ENCODE results near the gene TRIM45.

The TRIM45 gene

DNA sequence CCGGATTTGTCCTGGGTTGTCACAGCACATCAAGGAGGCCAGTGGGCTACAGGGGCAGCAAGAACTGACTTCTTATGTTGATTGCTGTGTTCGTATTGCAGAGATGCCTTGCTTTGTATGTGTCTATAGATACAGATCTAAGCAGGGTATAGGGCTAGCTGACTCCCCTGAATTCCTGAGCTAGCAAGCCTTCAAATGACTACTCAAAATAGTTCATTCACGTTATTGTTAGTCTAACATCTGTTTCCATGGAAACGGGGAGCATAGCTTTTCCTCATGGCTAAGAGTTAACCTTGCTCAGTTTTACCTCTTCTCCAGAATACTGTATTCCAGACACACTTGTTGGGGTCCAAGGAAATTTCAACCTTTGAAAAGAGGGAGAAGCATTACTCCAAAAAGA lies 24.1 kb downstream of the TRIM45 start:
- no peak for DNase-seq

GRCh38 chr1:117096951-117097408 lies 24.6 kb downstream of the TRIM45 start:
- DNase-seq: no peak

- DNase-seq: no peak
Measured at GRCh38 chr1:117094841-117095604, 26.5 kb downstream of the TRIM45 start.

DNA sequence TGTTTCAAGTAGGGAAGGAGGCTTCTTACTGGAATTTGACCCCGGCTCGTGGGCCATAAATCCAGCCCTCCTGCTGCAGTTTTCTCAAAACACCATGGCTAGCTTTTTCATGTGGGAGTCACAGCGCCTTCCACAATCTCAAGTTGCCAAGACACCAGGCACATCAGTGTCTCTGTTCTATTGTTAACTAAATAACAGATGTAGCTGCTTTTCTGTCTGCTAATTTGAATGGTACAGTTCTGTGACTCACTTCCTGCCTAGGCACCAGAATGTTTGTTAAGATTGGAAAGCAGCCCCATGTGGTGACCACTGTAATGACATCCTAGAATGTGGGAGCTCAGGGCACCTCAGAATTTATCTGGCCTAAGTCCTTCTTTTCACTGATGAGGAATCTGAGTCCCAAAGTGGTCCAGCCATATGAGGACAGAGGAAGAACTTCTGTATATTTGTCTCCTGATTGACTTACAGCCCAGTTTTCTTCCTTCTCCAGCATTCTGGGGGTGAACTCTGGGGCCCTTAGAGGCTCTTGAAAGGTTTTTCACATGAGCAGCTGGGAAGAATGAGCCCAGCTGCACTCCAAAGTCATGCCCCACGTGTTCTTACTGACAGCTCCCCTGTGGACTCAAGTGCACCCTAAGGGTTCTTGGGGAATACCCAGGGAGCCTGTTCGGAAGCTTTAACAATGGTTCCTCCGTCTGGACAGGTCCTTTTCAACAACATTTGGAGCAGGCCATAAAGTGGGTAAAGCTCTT lies 27.5 kb downstream of the TRIM45 start:
- DNase-seq: peak in 1 of 2 donors; percentile 10

GRCh38 chr1:117093091-117093534 lies 28.4 kb downstream of the TRIM45 start:
- no peak for DNase-seq

DNA sequence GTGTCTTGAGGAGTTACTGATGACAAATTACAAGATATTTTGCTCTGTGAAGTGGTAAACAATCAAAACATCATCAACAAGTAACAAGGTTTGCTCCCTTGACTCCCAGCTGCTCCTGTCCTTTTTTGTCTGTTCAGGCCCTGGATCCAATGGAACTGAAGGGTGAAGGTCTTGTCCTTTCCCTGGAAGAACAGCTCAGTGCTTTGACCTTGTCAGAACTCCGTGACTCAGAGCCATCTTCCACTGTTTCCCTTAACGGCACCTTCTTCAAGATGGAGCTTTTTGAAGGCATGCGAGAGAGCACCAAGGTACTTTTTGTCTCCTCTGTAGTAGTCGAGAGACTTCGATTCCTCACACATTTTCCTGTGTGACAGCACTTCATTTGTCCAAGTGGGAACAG lies 29.0 kb downstream of the TRIM45 start:
- DNase-seq: no peak

- DNase-seq: no peak
Measured at GRCh38 chr1:117089996-117090395, 31.6 kb downstream of the TRIM45 start.

DNA sequence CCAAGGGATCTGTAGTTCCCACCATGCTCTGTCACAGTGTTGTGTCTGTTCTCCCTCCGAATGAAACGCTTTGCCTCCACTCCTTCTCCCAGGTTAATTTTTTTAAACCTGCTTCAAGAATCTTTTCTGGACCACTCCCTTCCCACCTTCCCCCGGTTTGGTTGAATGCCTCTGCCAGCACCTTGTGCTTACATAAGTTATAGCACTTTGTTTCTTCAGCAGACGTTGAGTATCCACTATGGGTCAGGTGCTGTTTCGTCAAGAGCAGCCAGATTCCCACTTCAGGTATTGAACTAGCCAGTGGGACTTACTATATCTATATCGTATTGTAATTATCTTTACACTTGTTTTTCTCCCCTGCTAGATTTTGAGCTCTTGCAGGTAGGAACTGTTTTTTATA lies 33.9 kb downstream of the TRIM45 start:
- DNase-seq: no peak

DNA sequence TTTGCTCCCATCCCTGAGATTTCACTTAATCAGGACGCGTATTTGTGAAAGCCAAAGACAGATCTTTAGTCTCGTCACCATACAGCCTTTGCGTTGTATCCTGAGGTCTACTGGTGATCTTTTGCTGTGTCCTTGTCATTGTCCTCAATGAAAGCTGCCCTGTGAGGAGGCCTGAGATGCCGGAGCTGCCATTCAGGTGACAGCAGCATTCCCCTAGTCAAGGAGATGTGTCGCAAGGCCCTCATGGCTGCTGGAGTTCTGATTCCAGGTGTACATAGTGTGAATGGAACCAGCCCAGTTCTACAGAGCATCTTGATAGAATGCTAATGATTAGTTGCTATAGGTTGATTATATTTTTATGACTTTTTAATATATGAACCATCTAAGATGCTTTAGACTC lies 37.3 kb downstream of the TRIM45 start:
- DNase-seq: no peak

DNA sequence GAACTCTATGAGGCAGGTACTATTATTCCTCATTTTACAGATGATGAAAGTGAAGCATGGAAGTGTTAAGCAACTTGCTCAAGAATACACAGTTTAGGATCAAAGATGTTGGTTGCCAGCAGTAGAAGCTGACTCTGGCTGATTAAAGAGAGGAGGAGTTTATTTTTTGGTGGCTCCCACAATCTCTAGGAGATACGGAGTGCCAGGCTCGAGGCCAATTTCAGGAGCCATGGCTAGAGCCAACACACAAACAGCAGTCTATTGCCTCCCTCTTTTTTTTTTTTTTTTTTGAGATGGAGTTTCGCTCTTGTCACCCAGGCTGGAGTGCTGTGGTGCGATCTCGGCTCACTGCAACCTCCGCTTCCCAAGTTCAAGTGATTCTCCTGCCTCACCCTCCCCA lies 41.8 kb downstream of the TRIM45 start:
- no peak for DNase-seq

GRCh38 chr1:117077267-117077666 lies 44.3 kb downstream of the TRIM45 start:
- DNase-seq: peak; percentile 5 to 39

GRCh38 chr1:117076648-117077047 lies 44.9 kb downstream of the TRIM45 start:
- DNase-seq: no peak

DNA sequence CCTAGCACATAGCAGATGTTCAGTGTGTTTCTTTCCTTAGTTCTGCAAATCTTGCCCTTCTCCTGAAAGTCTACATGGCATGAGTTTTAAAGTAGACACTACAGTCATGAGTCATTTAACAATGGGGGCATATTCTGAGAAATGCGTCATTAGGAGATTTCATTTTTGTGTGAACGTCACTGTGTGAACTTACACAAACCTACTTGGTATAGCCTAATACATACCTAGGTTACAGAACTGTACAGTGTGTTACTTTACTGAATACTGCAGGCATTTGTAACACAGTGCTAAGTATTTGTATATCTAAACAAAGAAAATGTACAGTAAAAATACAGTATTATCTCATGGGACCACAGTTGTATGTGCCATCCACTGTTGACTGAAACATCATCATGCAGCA lies 51.4 kb downstream of the TRIM45 start:
- no peak for DNase-seq

DNA sequence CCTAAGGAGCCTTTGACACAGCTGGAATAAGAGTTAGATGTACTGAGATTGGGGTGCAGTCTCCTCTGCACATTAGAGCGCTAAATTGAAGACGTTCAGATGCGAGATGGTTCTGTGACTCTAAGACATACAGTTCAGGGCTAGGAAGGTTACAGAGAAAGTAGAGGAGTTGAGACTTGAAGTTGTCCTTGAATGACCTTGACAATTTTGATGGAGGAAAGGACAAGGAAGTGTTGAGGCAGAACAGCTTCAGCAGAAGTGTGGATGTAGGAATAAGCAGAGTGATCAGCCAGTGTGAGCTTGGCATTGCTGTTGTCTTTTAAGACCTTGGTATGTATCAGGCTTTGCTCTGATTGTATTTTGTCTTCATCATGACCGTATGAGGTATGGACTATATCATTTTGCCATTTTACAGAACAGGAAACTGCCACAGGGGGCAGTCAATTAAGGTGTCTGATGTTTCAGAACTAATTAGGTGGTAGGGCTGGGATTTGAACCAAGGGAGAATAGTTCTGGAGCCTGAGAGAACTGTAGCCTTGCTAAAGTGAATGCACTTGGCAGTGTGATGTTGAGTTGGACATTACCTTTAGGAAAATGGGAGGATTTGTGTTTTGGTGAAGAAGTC lies 52.2 kb downstream of the TRIM45 start:
- DNase-seq: no peak

GRCh38 chr1:117068580-117068979 lies 53.0 kb downstream of the TRIM45 start:
- no peak for DNase-seq

GRCh38 chr1:117067533-117068370 lies 53.8 kb downstream of the TRIM45 start:
- peak; percentile 28 to 64 for DNase-seq

DNA sequence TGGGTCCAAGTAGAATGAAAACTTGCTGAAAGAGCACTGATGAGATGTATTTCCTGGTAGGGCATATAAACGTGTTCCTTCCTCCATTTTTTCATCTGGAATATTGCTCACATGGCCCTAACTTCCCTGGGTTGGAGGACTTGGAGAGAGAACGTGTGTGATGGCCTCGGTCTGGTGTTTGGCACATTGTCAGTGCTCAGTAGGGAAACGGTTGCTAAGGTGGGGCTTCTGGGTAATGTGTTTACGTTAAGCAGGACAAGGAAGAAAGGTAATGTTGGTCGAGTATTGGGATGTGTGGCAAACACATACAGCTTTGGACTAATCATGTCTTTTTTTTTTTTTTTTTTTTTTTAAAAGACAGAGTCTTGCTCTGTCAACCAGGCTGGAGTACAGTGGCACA lies 55.2 kb downstream of the TRIM45 start:
- no peak for DNase-seq

GRCh38 chr1:117061986-117062415 lies 59.5 kb downstream of the TRIM45 start:
- DNase-seq: peak; percentile 27 to 44
